K562 (cell line): ENCODE data around the gene UPF1.

ENCODE experiments used
- ARNT ChIP-seq, 2 experiments: fragments of 450-650 bp; IDR thresholded peaks; 2 replicates each; pipeline ENCODE4 v1.6.1; 2016; ENCODE audit warnings: mild to moderate bottlenecking in 1 of 2
- C11orf30 ChIP-seq: fragments of 450-650 bp; IDR thresholded peaks from 2 replicates; pipeline ENCODE4 v1.6.1; 2016; ENCODE audit warnings: low read depth, mild to moderate bottlenecking
- CCAR2 ChIP-seq: fragments of 200-400 bp; formaldehyde crosslinking; IDR thresholded peaks from 2 replicates; pipeline ENCODE4 v1.6.1; 2017; ENCODE audit warnings: mild to moderate bottlenecking, low read depth, low read length
- CTCF ChIP-seq, 3 experiments: IDR thresholded peaks in 2 of 3; conservative IDR thresholded peaks in 1 of 3; 2 replicates each; pipeline ENCODE4 v1.5.1; 2011 to 2012; ENCODE audit warnings: low read length in 3 of 3, mild to moderate bottlenecking in 3 of 3, control low read depth in 2 of 3, improper control_type of control experiment in 1 of 3, inconsistent platforms in 1 of 3, low read depth in 1 of 3, mixed read lengths in 1 of 3, moderate library complexity in 1 of 3; ENCODE audit not compliant: insufficient read depth in 2 of 3
- HINFP ChIP-seq: fragments of 450-650 bp; conservative IDR thresholded peaks from 2 replicates; pipeline ENCODE4 v1.6.1; 2016; ENCODE audit warnings: missing genetic modification characterization, low read depth, mild to moderate bottlenecking, control low read depth, missing compliant biosample characterization
- L3MBTL2 ChIP-seq: fragments of 450-650 bp; IDR thresholded peaks from 2 replicates; pipeline ENCODE4 v1.6.1; 2016; ENCODE audit warnings: mild to moderate bottlenecking, moderate library complexity
- MYC ChIP-seq, 2 experiments: fragments of 250-450 bp in 1 of 2; sonication (Bioruptor Pico) in 1 of 2; IDR thresholded peaks; 2 replicates each; pipeline versions ENCODE4 v1.5.1 to v1.6.1; 2012 to 2021; ENCODE audit warnings: low read depth in 2 of 2, borderline replicate concordance in 1 of 2, improper control_type of control experiment in 1 of 2, low read length in 1 of 2, mild to moderate bottlenecking in 1 of 2, moderate library complexity in 1 of 2
- NFIC ChIP-seq: fragments of 450-650 bp; IDR thresholded peaks from 2 replicates; pipeline ENCODE4 v1.6.1; 2017; ENCODE audit warnings: mild to moderate bottlenecking, inconsistent platforms
- NRF1 ChIP-seq, 2 experiments: fragments of 450-650 bp; IDR thresholded peaks in 1 of 2; conservative IDR thresholded peaks in 1 of 2; 2 replicates each; pipeline ENCODE4 v1.6.1; 2014; ENCODE audit warnings: mild to moderate bottlenecking in 2 of 2
- PHF21A ChIP-seq: fragments of 450-650 bp; IDR thresholded peaks from 2 replicates; pipeline ENCODE4 v1.6.1; 2017; ENCODE audit warnings: low read depth, borderline replicate concordance
- RFX5 ChIP-seq: IDR thresholded peaks from 2 replicates; pipeline ENCODE4 v1.6.1; 2011; ENCODE audit warnings: low read depth, mild to moderate bottlenecking, improper control_type of control experiment, low read length
- TCF7L2 ChIP-seq: fragments of 150-350 bp; IDR thresholded peaks from 2 replicates; pipeline ENCODE4 v1.6.1; 2016; ENCODE audit warnings: low read depth, mild to moderate bottlenecking, low read length, moderate library complexity
- ZBTB5 ChIP-seq: fragments of 450-650 bp; IDR thresholded peaks from 2 replicates; pipeline ENCODE4 v1.6.1; 2017; ENCODE audit warnings: antibody characterized with exemption

GRCh38 chr19:18789422-18789869, 42.3 kb upstream of the UPF1 start:
- TF ChIP-seq C11orf30 (no peak), PHF21A (no peak), MYC (IDR thresholded peaks at IDR 0.05; ENCODE audit: low read depth, low read length) (no peak), MYC (CRISPR knock-in tag; IDR thresholded peaks at IDR 0.05; ENCODE audit: borderline replicate concordance, low read depth) (no peak), NFIC (no peak), CTCF (IDR thresholded peaks at IDR 0.05 in 2 of 3, conservative IDR thresholded peaks at IDR 0.05 in 1 of 3; ENCODE audit: insufficient read depth in 2 of 3, low read depth in 1 of 3, low read length in 3 of 3) (no peak), CCAR2 (no peak), HINFP (tag) (no peak), NRF1 (conservative IDR thresholded peaks at IDR 0.05 in 1 of 2, IDR thresholded peaks at IDR 0.05 in 1 of 2) (no peak), ARNT (IDR thresholded peaks at IDR 0.05) (no peak), L3MBTL2 (no peak), TCF7L2 (no peak), RFX5 (no peak), ZBTB5 (no peak)
